ENCODE results near the gene ZNF25. TPM values are rescaled to one million over a fixed set of nuclear protein-coding genes. Genes with fewer than 3 reads are reported as not detected.

Gene ZNF25
- total and polyA plus RNA-seq, 9 of the 15 experiments (the other 6 are each of a cell fraction or from before 2014, with no cell fraction given): 0.62 to 2.3 (median 1.6) TPM

- no peak for TF ChIP-seq ZNF311 (CRISPR knock-in tag; IDR thresholded peaks at IDR 0.05)
- no peak for TF ChIP-seq MXI1 (IDR thresholded peaks at IDR 0.05; ENCODE audit: low read depth, low read length)
- TF ChIP-seq POLR2AphosphoS2 (IDR thresholded peaks at IDR 0.05; ENCODE audit: low read length): no peak
- no peak for TF ChIP-seq RBM15 (IDR thresholded peaks at IDR 0.05; ENCODE audit: insufficient read depth, low read length)
- TF ChIP-seq TOE1 (IDR thresholded peaks at IDR 0.05; ENCODE audit: borderline replicate concordance): no peak
- no peak for TF ChIP-seq TOE1 (CRISPR knock-in tag; IDR thresholded peaks at IDR 0.05; ENCODE audit: borderline replicate concordance, low read depth)
- TF ChIP-seq TAF1 (IDR thresholded peaks at IDR 0.05; ENCODE audit: control insufficient read depth, extremely low read depth, insufficient read depth, low read length, severe bottlenecking): no peak
- peak; percentile 29 for TF ChIP-seq REST (IDR thresholded peaks at IDR 0.05; ENCODE audit: borderline replicate concordance)
- TF ChIP-seq REST (CRISPR knock-in tag; IDR thresholded peaks at IDR 0.05; ENCODE audit: low read depth): no peak
- peak in 1 of 2 experiments; percentile 60; a peak in 1 of 3 replicates for TF ChIP-seq CBX3 (IDR thresholded peaks at IDR 0.05; ENCODE audit: borderline replicate concordance in 1 of 2, low read length in 2 of 2)
- TF ChIP-seq MXD1 (CRISPR knock-in tag; IDR thresholded peaks at IDR 0.05; ENCODE audit: borderline replicate concordance, poor library complexity, severe bottlenecking): no peak
- no peak for TF ChIP-seq ZNF445 (CRISPR knock-in tag; IDR thresholded peaks at IDR 0.05; ENCODE audit: low read depth)
- TF ChIP-seq YY1 (IDR thresholded peaks at IDR 0.05; ENCODE audit: borderline replicate concordance in 1 of 3, control insufficient read depth in 1 of 3, extremely low read depth in 1 of 3, insufficient read depth in 3 of 3, insufficient read length in 1 of 3, insufficient replicate concordance in 2 of 3, low read depth in 1 of 3, low read length in 2 of 3): peak; percentile 92 to 99 (median 99)
- no peak for TF ChIP-seq C11orf30 (IDR thresholded peaks at IDR 0.05; ENCODE audit: low read depth)
Observed at GRCh38 chr10:37976091-37976879, at the start of gene ZNF25 (continued).

Data from K562 (cell line).